ENCODE data around the gene OPTN. TPM values are rescaled to one million over a fixed set of nuclear protein-coding genes. Genes with fewer than 3 reads are reported as not detected.

The OPTN gene
- total RNA-seq, 1 experiment from 2014 or later: 13.5 TPM

- BruUV-seq (replicated peaks): no TSS peak
- no peak overlapping the region for H3K27ac ChIP-seq (ENCODE audit: low read depth, low read length, poor library complexity, severe bottlenecking)
- no peaks in the 10 kb centered on the region for H3K27me3 ChIP-seq (replicated peaks; ENCODE audit: insufficient read depth, low read depth, low read length, poor library complexity)
- TF ChIP-seq CTCF (conservative IDR thresholded peaks at IDR 0.05; ENCODE audit: low read depth, low read length): no peak
- TF ChIP-seq EZH2 (IDR thresholded peaks at IDR 0.05; ENCODE audit: borderline replicate concordance, low read depth, low read length, poor library complexity, severe bottlenecking): no peak
- CTCF ChIA-PET: no interaction called here
- intact Hi-C loops (cut with micrococcal nuclease; ENCODE audit: unreplicated experiment): no loop called here
- no peak overlapping the region for H3K4me3 ChIP-seq (ENCODE audit: low read depth, low read length, poor library complexity, severe bottlenecking)
- H3K36me3 ChIP-seq (ENCODE audit: insufficient read depth, low read length, poor library complexity, severe bottlenecking): peaks cover 94% of the 10 kb centered on the region
- POLR2A ChIA-PET (ENCODE audit: low non-redundant PET): no interaction called here
- no peak for DNase-seq (ENCODE audit: low spot score)
- no peaks in the 10 kb centered on the region for H3K4me1 ChIP-seq (ENCODE audit: insufficient read depth, low read length, poor library complexity, severe bottlenecking)
- no peaks in the 10 kb centered on the region for H3K9me3 ChIP-seq (ENCODE audit: low read depth, low read length, poor library complexity, severe bottlenecking)
Observed at GRCh38 chr10:13184276-13184675, 84.3 kb downstream of the OPTN start.

- Histone ChIP-seq H3K4me3 (ENCODE audit: low read depth, low read length, poor library complexity, severe bottlenecking) (no peak overlapping the region), H3K4me1 (ENCODE audit: insufficient read depth, low read length, poor library complexity, severe bottlenecking) (no peaks in the 10 kb centered on the region), H3K27me3 (replicated peaks; ENCODE audit: insufficient read depth, low read depth, low read length, poor library complexity) (no peaks in the 10 kb centered on the region), H3K36me3 (ENCODE audit: insufficient read depth, low read length, poor library complexity, severe bottlenecking) (peaks cover 89% of the 10 kb centered on the region), H3K27ac (ENCODE audit: low read depth, low read length, poor library complexity, severe bottlenecking) (no peak overlapping the region), H3K9me3 (ENCODE audit: low read depth, low read length, poor library complexity, severe bottlenecking) (no peaks in the 10 kb centered on the region)
- TF ChIP-seq CTCF (conservative IDR thresholded peaks at IDR 0.05; ENCODE audit: low read depth, low read length): no peak
- no peak for TF ChIP-seq EZH2 (IDR thresholded peaks at IDR 0.05; ENCODE audit: borderline replicate concordance, low read depth, low read length, poor library complexity, severe bottlenecking)
- DNase-seq (ENCODE audit: low spot score): no peak
- intact Hi-C loops (cut with micrococcal nuclease; ENCODE audit: unreplicated experiment): no loop called here
- BruUV-seq (replicated peaks): no TSS peak
- ChIA-PET CTCF (no interaction called here), POLR2A (ENCODE audit: low non-redundant PET) (no interaction called here)
Observed at GRCh38 chr10:13184730-13185514, 85.0 kb downstream of the OPTN start.

GRCh38 chr10:13187135-13187534, 87.2 kb downstream of the OPTN start:
- no peak for DNase-seq (ENCODE audit: low spot score)
- Histone ChIP-seq H3K27me3 (replicated peaks; ENCODE audit: insufficient read depth, low read depth, low read length, poor library complexity) (no peaks in the 10 kb centered on the region), H3K27ac (ENCODE audit: low read depth, low read length, poor library complexity, severe bottlenecking) (no peak overlapping the region), H3K36me3 (ENCODE audit: insufficient read depth, low read length, poor library complexity, severe bottlenecking) (peaks cover 88% of the 10 kb centered on the region), H3K9me3 (ENCODE audit: low read depth, low read length, poor library complexity, severe bottlenecking) (no peaks in the 10 kb centered on the region), H3K4me1 (ENCODE audit: insufficient read depth, low read length, poor library complexity, severe bottlenecking) (no peaks in the 10 kb centered on the region), H3K4me3 (ENCODE audit: low read depth, low read length, poor library complexity, severe bottlenecking) (no peak overlapping the region)
- TF ChIP-seq CTCF (conservative IDR thresholded peaks at IDR 0.05; ENCODE audit: low read depth, low read length) (no peak), EZH2 (IDR thresholded peaks at IDR 0.05; ENCODE audit: borderline replicate concordance, low read depth, low read length, poor library complexity, severe bottlenecking) (no peak)
- intact Hi-C loops (cut with micrococcal nuclease; ENCODE audit: unreplicated experiment): no loop called here
- ChIA-PET CTCF (no interaction called here), POLR2A (ENCODE audit: low non-redundant PET) (no interaction called here)
- no TSS peak for BruUV-seq (replicated peaks)

Other genes with a start within 250 kb of the OPTN start
- 2.8 and 3.0 TPM in 2 replicates for gene CCDC3, start 98.5 kb upstream of the OPTN start, total RNA-seq (2021)
- 89.3 and 97.5 TPM in 2 replicates for gene MCM10, start 61.4 kb downstream of the OPTN start, total RNA-seq (2021)
- gene UCMA, start 134.2 kb downstream of the OPTN start, total RNA-seq (2021): not detected in 2 replicates
- gene PHYH, start 199.9 kb downstream of the OPTN start, total RNA-seq (2021): 5.1 and 8.6 TPM in 2 replicates
- 111 and 124 TPM in 2 replicates for gene SEPHS1, start 248.1 kb downstream of the OPTN start, total RNA-seq (2021)

Data from A673 (cell line).